Suprapubic skin (tissue), 4 donors: ENCODE results near the gene EXOC6. TPM values are rescaled to one million over a fixed set of nuclear protein-coding genes. Genes with fewer than 3 reads are reported as not detected.

Experiments
- DNase-seq, 2 donors: peaks; one replicate each; pipeline ENCODE4 v3.0.0-alpha.2; 2019; ENCODE audit warnings: low spot score in 2 of 2
- H3K27ac ChIP-seq: fragments of 200-600 bp; sonication (generic); one replicate; pipeline ENCODE4 v1.5.1; 2019
- H3K27me3 ChIP-seq: fragments of 200-600 bp; sonication (generic); one replicate; pipeline ENCODE4 v1.5.1; 2019
- H3K36me3 ChIP-seq: fragments of 200-600 bp; sonication (generic); one replicate; pipeline ENCODE4 v1.5.1; 2019
- H3K4me1 ChIP-seq: fragments of 200-600 bp; sonication (generic); one replicate; pipeline ENCODE4 v1.5.1; 2019
- H3K4me3 ChIP-seq: fragments of 200-600 bp; sonication (generic); one replicate; pipeline ENCODE4 v1.5.1; 2019; ENCODE audit warnings: mild to moderate bottlenecking
- H3K9me3 ChIP-seq: fragments of 200-600 bp; sonication (generic); one replicate; pipeline ENCODE4 v1.5.1; 2019
- EP300 ChIP-seq: sonication (generic); formaldehyde crosslinking; IDR thresholded peaks from one replicate; pipeline ENCODE4 v1.6.1; 2017; ENCODE audit warnings: antibody characterized with exemption
- POLR2A ChIP-seq, 2 donors: fragments of 450-650 bp; IDR thresholded peaks; one replicate each; pipeline ENCODE4 v1.6.1; 2017; ENCODE audit warnings: antibody characterized with exemption in 2 of 2, mild to moderate bottlenecking in 2 of 2, moderate library complexity in 2 of 2
- POLR2AphosphoS5 ChIP-seq, 3 donors: sonication (generic); formaldehyde crosslinking; IDR thresholded peaks; one replicate each; pipeline ENCODE4 v1.6.1; 2017; ENCODE audit warnings: antibody characterized with exemption in 3 of 3
- WGBS: methylation state at CpG from one replicate; pipeline ENCODE4 v1.1.5; 2018; 5-methylcytosine and 5-hydroxymethylcytosine counted together
- total RNA-seq, 4 donors: library from RNA; depleted of rRNA; stranded (reverse); fragments of >200 nt; gene quantifications; one replicate each; pipeline ENCODE4 v1.1.0, GENCODE V29; 2016
- TF ChIP-seq, protein P1 (sequence below), 2 donors: fragments of 200-600 bp in 1 of 2; fragments of 450-650 bp in 1 of 2; sonication (generic) in 1 of 2; IDR thresholded peaks; one replicate each; pipeline ENCODE4 v1.5.1; 2016 to 2019; ENCODE audit warnings: antibody characterized with exemption in 2 of 2, mild to moderate bottlenecking in 1 of 2, moderate library complexity in 1 of 2

EXOC6 gene
- total RNA-seq, 4 donors from 2014 or later: 5.0 to 9.3 (median 8.3) TPM

DNA sequence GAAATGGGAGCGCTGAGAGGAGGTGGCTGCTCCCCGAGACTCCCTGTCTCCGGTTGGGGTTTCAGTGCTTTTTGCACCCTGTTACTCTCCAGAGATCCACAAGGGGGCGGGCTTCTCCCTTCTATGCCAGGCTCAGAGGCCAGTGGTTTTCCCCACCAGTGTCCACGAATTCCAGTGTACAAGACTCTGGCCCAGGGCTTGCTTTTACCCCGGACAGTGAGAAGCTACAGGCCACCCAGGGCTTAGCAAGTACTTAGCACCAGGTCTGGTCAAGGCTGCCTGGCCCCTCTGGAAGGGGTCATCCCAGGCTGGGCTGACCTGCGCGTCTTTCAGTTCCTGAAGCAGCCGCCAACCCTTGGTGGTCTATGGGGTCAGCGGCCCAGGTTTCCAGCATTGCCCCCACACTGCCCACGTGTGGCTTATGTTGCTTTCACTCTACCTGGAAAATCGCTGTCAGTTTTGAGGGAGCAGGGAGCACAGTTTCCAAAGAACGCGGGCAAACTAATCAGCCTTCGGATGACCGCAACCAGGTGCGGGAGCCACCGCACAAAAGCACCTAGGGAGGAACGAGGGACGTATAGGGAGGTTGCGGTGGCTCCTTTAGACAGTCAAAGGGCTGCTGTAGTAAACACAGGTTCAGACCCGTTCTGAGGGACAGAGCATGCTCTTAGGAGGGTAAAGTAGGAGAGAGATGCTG lies 232.2 kb downstream of the EXOC6 start:
- TF ChIP-seq, protein P1, sequence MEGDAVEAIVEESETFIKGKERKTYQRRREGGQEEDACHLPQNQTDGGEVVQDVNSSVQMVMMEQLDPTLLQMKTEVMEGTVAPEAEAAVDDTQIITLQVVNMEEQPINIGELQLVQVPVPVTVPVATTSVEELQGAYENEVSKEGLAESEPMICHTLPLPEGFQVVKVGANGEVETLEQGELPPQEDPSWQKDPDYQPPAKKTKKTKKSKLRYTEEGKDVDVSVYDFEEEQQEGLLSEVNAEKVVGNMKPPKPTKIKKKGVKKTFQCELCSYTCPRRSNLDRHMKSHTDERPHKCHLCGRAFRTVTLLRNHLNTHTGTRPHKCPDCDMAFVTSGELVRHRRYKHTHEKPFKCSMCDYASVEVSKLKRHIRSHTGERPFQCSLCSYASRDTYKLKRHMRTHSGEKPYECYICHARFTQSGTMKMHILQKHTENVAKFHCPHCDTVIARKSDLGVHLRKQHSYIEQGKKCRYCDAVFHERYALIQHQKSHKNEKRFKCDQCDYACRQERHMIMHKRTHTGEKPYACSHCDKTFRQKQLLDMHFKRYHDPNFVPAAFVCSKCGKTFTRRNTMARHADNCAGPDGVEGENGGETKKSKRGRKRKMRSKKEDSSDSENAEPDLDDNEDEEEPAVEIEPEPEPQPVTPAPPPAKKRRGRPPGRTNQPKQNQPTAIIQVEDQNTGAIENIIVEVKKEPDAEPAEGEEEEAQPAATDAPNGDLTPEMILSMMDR (IDR thresholded peaks at IDR 0.05): peak; percentile 43 to 67
- no peak for TF ChIP-seq EP300
- no peak overlapping the region for H3K27ac ChIP-seq
- H3K27me3 ChIP-seq: peaks cover 36% of the 10 kb centered on the region
- no peak overlapping the region for H3K4me3 ChIP-seq
- H3K36me3 ChIP-seq: no peaks in the 10 kb centered on the region
- WGBS: 43% methylated on average over 13 of the region's 22 CpGs
- no peaks in the 10 kb centered on the region for H3K9me3 ChIP-seq
- no peak for DNase-seq
- H3K4me1 ChIP-seq: no peaks in the 10 kb centered on the region

DNA sequence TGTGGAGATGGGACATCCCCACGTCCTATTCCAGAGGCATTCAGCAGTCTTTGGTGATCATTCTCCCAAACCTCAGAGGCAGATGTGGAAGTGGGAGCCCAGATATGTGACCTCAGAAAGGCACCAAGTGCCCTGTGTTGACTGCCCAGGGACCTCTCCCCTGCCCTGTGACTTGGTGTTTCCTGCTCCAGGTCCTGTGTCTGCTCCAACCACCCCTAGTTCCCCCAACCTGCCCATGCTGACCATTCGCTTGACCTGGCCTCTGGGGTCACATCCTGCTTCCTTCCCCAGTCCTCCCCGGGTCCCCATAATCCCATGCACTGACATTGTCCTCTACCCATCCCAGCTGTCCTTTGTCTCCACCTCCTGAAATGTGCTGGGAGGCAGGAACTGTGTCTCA lies 233.0 kb downstream of the EXOC6 start:
- Histone ChIP-seq H3K36me3 (no peaks in the 10 kb centered on the region), H3K27ac (no peak overlapping the region), H3K27me3 (peaks cover 28% of the 10 kb centered on the region), H3K4me3 (no peak overlapping the region), H3K9me3 (no peaks in the 10 kb centered on the region), H3K4me1 (no peaks in the 10 kb centered on the region)
- DNase-seq: no peak
- TF ChIP-seq POLR2A (IDR thresholded peaks at IDR 0.05) (no peak), POLR2AphosphoS5 (IDR thresholded peaks at IDR 0.05) (no peak), EP300 (no peak)
- TF ChIP-seq, protein P1 (IDR thresholded peaks at IDR 0.05): no peak
- 62% methylated on average over 3 of the region's 3 CpGs for WGBS

DNA sequence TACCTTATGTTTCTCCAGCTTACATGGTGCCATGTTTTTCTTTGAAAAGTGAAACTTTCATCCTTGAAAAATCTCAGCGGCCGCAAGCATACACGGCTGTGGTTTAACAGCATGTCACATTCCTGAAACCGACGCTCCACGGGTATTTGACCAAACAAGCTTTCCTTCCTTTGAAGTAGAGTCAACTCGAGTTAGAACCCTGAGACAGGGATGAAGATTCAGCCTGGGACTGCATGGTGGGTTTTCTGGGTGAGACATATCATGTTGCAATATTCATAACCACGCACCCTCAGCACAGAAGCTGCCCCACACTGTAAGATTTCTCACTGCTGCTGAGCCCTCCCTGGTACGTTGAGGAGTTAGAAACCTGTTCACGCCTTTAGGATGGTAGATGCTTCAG lies 233.5 kb downstream of the EXOC6 start:
- no peaks in the 10 kb centered on the region for H3K9me3 ChIP-seq
- no peaks in the 10 kb centered on the region for H3K36me3 ChIP-seq
- no peak overlapping the region for H3K27ac ChIP-seq
- no peak overlapping the region for H3K4me3 ChIP-seq
- peaks cover 23% of the 10 kb centered on the region for H3K27me3 ChIP-seq
- no peak for DNase-seq
- 42% methylated on average over 10 of the region's 10 CpGs for WGBS
- no peaks in the 10 kb centered on the region for H3K4me1 ChIP-seq
- TF ChIP-seq, protein P1 (IDR thresholded peaks at IDR 0.05): no peak

DNA sequence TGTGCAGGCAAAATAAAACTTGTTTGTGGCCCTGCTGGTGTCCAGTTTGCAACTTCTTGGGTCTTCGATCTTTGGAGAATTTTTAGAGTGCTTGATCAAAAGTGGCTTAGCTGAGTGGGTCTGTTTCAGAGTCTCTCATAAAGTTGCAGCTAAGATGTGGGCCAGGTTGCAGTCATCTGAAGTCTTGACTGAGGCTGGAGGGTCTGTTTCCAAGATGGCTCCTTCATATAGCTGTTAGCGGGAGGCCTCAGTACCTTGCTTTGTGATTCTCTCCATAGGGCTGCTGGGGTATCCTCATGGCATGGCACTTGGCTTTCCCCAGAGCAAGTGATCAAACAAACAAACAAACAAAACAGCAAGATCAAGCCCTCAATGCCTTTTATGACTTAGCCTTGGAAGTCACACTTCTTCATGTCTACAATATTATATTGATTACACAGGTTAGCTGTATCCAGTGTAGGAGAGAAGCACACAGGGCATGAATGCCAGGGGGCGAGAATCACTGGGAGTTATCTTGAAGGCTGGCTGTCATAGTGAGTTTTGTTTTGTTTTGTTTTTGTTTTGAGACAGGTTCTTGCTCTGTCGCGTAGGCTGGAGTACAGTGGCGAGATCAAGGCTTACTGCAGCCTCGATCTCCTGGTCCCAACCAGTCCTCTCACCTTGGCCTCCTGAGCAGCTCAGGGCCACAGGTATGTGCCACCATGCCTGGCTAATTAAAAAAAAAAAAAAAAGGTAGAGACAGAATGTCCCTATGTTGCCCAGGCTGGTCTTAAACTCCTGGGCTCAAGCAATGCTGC lies 235.6 kb downstream of the EXOC6 start:
- H3K4me3 ChIP-seq: no peak overlapping the region
- DNase-seq: no peak
- TF ChIP-seq POLR2AphosphoS5 (IDR thresholded peaks at IDR 0.05) (no peak), EP300 (no peak), POLR2A (IDR thresholded peaks at IDR 0.05) (no peak)
- TF ChIP-seq, protein P1 (IDR thresholded peaks at IDR 0.05): no peak
- H3K27me3 ChIP-seq: peaks cover 14% of the 10 kb centered on the region
- no peaks in the 10 kb centered on the region for H3K36me3 ChIP-seq
- no peak overlapping the region for H3K27ac ChIP-seq
- WGBS: 80% methylated on average over 7 of the region's 7 CpGs
- H3K4me1 ChIP-seq: no peaks in the 10 kb centered on the region
- no peaks in the 10 kb centered on the region for H3K9me3 ChIP-seq

DNA sequence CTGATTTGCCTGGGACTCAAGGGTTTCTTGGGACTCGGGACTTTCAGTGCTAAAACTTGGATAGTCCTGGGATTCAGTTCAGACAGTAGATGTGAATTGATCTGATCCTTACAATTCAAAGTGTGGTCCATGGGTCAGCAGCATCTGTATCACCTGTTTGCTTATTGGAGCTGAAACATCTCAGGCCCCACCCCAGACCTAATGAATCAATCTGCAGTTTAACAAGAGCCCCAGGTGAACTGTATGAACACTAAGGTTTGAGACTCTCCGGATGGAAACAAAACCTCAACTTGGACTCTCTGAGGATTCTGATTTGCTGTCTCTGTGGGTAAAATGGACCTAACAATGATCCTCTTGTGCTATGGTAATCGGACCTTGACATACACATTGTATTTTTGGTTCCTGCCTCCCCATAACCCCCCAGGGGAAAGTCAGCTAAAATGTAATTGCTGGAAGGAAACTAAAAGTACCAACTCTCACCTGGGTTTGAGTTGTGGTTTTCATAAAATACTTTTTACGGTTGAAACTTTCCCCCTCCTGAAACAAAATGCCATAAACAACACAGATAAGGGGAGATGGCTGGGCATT lies 237.0 kb downstream of the EXOC6 start:
- H3K4me3 ChIP-seq: no peak overlapping the region
- H3K27ac ChIP-seq: no peak overlapping the region
- peaks cover 7% of the 10 kb centered on the region for H3K27me3 ChIP-seq
- no peaks in the 10 kb centered on the region for H3K9me3 ChIP-seq
- H3K4me1 ChIP-seq: no peaks in the 10 kb centered on the region
- H3K36me3 ChIP-seq: no peaks in the 10 kb centered on the region
- DNase-seq: no peak
- TF ChIP-seq, protein P1 (IDR thresholded peaks at IDR 0.05): no peak
- no peak for TF ChIP-seq EP300
- no peak for TF ChIP-seq POLR2AphosphoS5 (IDR thresholded peaks at IDR 0.05)
- no peak for TF ChIP-seq POLR2A (IDR thresholded peaks at IDR 0.05)
- WGBS: 51% methylated on average over 4 of the region's 4 CpGs
